Left forelimb (tissue), 1 donor: ENCODE results near the gene FOSL1.

Experiments used
- DNase-seq: peaks from one replicate; pipeline ENCODE4 v3.0.0-alpha.2; 2018; ENCODE audit warnings: low spot score

FOSL1 gene

DNA sequence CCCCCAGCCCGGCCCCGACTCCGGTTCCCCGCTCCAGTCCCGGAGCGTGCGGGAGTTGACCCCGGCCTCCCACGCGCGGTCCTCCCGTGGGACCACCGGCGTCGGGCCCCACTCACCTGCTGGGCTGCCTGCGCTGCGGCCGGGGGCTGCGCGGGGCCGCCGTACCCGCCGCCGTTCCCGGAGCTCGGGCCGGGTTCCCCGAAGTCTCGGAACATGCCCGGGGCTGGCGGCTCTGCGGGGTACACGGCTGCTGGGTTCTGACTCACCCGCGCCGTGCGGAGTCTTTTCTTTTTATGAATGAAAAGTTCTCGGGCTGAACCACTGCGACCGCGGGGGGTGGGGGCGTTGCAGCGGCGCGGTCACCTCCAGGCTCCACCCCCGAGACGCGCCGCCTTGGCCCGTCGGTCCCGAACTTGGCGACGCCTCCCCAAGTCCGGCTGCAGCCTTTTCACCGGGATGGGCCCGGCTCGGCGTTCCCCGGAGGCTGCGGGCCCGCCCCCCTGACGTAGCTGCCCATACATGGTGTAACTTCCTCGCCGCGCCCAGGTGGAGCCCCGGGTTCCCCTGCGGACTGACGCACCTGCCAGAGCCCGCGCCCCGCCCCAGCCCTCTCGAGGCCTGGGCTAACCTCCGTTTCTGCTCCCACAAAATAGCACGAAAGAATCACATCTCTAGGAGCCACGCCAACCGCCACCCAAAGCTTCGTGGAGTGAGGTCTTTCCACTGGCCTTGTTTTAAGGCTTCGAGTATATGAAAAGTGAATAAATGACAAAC, at the start of gene FOSL1:
Gene FOSL1 (minus strand): TSS at position 264 of the 774 bp plus-strand sequence. CDS start 49 bp downstream, at position 215.
- DNase-seq = no peak

DNA sequence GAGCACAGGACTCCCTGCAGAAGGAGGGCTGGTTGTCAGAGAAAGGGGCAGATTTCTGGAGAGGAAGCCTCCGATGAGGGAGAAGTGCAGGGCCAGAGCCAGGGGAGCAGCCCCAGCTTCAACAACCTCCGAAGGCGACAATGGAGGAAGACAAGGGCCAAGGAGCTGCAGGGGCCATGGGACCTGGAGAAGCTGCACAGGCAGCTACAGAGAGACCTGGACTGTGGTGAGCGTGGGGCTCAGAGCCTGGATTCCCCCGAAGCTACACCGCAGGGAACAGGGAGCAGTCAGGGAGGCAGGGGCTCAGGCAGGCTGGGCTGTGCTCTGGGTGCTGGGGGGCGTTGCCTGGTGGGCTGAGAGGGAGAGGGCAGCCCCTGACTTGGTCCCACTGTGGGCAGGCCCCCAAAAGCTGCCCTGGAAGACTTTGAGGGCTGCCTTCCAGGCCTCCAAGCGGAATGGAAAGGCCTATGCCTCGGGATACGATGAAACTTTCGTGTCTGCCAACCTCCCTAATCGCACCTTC, 47.5 kb upstream of the FOSL1 start:
- DNase-seq = no peak

DNA sequence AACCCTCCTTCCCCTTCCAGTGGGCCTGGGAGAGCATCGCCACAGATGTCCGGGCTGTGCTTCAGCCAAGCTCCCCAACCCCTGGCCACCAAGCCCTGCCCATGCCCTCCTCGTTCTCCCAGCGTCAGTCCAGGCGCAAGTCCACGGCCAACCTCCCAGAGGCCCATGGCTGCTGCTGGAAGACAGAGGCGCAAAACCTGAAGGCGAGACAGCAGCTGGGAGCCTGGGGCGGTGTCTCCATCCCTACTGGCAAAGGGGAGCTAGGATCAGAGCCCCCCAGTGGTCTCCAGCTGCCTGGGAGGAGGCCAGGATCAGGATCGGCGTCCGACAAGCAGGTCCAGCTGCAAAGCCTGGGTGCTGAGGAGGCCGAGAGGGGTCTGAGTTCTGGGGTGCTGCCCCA, 46.9 kb upstream of the FOSL1 start:
- DNase-seq = no peak

DNA sequence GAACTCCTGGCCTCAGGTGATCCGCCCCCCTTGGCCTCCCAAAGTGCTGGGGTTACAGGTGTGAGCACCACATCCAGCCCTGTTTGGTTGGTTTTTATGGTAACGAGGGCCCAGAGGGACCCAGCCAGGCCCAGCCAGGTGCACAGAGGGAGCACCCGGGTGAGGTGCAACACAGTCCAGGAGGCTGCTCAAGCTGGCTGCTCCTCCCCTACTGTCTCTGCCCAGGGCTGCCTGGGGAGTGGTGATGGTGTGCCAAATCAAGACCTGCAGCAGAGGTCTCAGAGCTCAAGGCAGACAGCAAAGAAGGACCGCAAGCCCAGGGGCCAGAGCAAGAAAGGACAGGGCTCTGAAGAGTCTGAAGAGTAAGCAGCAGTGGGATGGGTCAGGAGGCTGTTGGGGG, 46.5 kb upstream of the FOSL1 start:
- no peak for DNase-seq

DNA sequence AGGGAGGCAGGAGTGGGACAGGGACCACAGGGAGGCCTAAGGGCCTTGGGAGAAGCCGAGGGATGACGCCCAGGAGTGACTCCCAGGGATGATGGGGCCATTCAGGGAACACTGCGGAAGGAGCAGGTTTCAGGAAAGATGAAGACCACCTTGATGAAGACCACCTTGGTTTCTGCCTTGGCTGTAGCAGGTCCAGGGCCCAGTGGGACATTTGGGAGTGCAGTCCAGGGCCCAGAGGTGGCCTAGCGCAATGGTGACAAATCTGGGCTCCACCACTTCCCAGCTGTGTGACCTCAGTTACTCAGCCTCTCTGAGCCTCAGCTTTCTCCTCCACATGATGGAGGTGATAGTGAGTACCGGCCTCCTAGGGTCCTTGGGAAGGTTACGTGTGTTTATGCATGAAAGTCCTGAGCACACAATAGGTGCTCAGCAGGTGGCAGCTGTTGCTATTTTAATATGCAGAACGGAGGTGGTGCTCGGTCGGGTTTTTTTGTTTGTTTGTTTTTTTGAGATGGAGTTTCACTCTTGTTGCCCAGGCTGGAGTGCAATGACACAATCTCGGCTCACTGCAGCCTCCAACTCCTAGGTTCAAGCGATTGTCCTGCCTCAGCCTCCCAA, 45.9 kb upstream of the FOSL1 start:
- no peak for DNase-seq

DNA sequence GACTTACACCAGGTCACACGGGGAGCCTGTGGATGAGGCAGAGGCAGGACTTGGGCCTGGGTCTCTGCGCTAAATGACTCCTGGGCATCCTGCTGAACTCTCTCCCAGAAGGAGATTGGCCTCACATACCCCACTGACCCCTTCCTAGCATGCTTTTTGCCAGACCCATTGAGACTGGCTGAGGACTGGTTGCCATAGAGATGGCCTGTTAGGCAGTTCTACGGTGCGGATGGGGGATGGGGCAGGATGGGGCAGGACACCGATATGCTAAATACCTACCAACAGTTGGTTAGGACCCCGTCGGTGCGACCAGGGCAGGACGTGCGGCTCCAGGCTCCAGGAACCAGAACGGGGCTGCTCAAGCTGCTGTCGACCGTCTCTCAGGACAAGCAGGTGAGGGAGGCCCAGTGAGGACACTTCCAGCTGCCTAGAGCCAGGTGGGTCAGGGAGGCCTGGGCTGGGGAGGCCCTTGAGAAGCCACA, 45.3 kb upstream of the FOSL1 start, which contains the start of gene TSGA10IP:
Gene TSGA10IP (plus strand): TSS at position 51 of the 482 bp plus-strand sequence. CDS start 196 bp downstream, at position 247.
- no peak for DNase-seq

DNA sequence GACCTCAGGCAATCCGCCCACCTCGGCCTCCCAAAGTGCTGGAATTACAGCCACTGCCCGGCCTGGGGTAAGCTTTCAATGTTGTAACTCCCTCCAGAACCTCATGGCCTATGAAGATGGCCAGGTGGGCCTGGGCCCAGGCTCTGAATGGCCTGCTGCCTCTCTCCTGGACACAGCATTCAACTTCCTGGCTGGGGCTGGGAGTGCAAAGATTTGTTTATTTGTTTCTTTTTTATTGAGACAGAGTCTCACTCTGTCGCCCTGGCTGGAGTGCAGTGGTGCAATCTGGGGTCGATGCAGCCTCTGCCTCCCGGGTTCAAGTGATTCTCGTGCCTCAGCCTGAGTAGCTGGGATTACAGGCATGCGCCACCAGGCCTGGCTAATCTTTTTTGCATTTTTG, 44.6 kb upstream of the FOSL1 start:
- no peak for DNase-seq

DNA sequence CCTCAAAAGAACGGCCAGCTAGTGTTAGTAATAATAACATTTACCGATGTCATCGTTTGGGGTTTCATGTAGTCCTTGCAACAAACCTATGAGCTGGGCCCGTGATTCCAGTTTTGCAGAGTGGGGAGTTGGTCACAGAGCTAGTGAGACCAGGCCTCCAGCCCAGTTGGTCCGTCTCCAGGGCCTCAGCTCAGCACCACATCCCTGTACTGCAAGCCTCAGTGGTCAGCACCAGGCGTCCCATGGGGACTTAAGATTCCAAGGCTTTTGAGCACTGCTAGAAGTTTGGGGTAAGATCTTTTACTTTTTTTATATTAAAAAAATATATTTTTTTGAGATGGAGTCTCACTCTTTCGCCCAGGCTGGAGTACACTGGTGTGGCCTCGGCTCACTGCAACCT, 44.0 kb upstream of the FOSL1 start:
- DNase-seq = no peak

DNA sequence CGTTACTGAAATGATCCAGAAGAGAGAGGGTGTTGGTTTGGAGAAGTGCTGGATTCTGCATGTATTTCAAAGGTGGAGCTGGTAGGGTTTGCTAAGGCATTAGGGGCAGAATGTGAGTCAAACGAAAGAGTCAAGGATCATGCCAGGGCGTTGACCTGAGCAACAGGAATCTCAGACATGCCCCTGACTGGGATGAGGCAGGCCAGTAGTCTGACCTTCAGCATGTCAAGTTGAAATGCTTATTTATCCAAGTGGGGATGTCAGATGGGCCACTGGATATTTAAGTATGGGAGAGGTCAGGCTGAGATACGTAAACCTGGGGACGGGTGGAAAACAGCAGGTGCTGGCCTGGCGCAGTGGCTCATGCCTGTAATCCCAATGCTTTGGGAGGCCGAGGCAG, 42.3 kb upstream of the FOSL1 start:
- no peak for DNase-seq

DNA sequence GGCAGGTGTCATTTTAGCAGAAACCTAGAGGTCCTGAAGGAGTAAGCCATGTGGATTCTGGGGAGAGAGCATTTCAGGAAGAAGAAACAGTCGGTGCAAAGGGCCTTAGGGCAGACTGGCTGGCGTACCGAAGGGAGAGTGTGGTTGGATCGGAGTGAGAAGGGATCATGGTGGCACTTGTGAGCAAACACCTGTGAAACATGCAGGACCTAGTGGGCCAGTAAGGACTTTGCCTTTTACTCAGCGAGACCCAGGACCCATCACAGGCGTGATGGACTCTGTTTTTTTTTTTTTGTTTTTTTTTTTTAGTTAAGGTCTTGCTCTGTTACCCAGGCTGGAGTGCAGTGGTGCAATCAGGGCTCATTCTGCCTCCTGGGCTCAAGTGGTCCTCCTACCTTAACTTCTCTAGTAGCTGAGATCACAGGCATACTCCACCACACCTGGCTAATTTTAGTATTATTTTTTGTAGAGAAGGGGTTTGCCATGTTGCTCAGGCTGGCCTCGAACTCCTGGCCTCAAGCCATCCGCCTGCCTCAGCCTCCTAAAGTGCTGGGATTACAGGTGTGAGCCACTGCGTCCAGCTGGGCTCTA, 41.6 kb upstream of the FOSL1 start:
- DNase-seq = no peak

DNA sequence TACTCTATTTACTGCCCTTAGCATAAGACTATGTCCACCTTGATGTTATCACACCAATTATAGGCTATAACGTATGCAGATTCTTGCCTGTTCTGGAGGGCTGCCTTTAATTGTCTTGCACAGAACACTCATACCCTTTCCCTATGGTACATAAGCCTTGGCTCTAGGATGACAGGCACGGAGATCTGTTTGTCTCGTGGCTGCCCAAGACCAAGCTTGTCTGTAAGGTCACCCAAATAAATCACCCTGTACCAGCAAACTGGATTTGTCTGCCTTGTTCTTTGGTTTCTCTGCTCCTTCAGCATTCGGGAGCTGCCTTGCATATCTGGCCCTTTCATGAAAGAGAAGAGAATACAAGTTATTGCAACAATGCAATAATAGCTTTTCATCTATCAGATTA, 37.6 kb upstream of the FOSL1 start:
- DNase-seq = no peak

DNA sequence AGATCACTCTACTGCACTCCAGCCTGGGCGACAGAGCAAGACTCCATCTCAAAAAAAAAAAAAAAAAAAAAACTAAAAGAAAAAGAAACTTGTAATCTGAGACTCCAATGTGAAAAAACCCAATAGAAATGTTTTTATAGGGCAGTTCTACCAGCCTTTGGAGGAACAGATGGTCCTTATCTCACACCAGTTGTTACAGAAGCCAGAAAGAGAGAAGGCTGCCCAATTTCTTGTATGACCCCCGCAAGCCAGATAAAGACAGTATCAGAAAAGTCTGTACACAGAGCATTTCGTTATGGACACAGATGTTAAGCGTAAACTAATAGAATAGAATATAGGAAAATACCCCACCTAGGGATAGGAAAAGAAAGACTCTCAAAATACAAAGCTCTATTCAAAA, 33.8 kb upstream of the FOSL1 start:
- no peak for DNase-seq

DNA sequence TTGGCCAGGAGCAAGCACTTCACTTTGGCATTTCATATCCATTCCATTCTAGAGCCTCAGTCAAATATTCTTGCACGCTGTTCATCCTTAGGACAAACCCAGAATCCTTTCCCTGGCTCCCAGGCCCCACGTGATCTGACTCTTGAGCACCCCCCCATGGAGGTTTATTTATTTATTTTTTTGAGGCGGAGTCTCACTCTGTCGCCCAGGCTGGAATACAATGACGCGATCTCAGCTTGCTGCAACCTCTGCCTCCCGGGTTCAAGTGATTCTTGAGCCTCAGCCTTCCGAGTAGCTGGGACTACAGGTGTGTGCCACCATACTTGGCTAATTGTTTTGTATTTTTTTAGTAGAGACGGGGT, 32.4 kb upstream of the FOSL1 start:
- no peak for DNase-seq

DNA sequence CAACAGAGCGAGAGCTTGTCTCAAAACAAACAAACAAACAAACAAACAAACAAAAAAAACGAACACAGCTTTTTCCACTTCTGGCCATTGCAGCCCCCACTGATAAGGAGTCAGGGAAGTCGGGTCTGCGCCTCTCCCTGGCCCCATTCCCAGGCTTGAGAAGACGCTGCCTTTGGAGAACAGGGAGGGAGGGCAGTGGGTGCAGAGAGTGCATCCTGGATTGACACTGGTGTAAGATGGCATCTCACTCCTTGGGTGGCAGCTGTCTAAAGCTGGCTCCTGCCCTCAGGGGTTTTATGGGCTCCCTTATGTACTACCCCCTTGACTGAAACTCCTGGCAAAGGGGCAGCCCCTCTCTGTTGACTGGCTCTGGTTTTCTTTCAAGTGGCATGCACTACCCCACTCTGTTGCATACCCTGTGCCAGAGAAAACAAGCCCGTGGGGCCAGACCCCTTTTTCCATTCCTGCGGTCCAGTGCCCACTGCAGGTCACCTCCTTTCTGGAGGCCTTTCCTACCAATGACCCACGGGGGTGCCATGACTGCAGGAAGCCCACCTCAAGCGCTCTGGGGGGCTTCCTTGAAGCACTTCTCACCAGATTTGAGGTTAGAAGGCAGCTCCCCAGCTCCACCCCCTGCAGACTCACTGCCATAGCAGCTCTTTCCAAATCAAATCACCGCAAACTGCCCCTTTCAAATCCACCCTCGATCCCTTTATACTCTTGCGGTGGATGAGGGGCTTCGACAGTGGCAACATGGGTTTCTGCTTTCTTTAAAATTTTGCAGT, 31.8 kb upstream of the FOSL1 start:
- no peak for DNase-seq

DNA sequence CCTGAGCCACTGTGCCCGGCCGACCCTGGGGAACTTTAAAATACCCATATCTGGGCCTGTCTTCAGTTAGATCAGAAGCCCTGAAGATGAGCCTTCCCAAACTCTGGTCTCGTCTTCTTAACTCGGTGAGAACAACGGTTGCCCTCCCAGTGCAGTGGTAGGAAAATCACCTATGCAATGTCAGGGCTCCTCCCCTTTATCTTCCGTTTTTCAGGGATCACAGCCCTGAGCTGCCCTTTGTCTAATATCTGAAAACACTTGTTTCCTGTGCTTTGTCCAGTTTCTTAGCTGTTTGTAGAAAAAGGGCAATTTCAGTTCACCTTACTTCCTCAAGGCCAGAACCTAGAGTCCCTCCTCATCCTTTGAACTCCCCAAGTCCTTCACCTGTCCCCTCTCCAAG, 28.5 kb upstream of the FOSL1 start:
- DNase-seq = no peak

DNA sequence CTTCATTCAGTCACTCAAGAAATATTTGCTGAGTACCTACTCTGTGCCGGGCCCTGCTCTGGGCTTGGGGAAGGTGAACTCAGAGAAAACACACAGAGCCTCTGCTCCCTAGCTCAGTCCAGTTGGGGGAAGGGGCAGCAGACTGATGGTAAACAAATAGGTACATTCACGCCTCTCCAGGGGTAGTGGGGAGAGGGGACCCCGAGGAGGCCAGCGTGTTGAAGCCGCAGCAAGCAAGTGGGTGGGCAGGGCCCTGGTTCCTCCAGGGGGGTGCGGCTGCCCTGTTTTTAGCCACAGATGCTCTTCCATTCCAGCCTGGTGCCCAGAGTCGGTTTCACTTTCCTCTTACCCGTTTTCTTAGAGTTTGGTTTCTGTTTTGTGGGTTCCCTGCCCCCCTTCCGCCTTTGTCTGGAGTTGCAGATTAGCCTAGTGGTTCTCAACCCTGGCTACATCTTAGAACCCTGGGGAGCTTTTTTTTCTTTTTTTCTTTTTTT, 27.8 kb upstream of the FOSL1 start:
- DNase-seq = no peak

DNA sequence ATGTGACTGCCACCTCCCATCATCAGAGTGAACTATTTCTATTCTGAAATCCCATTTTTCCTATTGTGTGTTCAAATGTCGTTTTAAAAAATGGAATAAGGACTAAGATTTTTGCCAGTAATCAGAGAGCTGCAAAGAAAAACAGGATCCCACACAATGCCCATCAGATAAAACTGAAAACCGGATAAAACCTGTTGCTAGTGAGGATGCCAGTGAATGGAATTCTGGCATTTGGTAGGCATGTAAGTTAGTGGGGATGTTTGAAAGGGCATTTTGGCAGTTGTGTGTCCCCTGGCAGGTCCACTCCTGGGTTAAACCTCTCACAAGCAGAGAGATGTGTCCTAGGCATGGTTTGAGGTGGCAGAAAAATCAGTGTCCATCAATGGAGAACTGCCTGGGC, 25.2 kb upstream of the FOSL1 start:
- DNase-seq = no peak

DNA sequence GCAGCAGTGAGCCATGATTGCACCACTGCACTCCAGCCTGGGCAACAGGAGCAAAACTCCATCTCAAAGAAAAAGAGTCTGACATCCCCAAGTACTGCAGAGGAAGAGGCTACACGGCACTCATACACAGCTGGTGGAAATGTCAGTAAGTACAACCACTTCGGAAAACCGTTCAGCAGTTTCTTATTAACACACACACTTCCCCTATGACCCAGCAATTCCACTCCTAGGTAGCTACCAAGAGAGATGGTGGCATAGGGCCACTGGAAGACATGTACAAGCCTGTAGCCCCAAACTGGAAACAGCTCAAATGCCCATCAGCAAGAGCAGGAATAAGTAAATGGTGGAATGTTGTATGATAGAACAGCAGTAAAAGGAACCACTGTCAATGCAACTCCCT, 22.4 kb upstream of the FOSL1 start:
- no peak for DNase-seq

DNA sequence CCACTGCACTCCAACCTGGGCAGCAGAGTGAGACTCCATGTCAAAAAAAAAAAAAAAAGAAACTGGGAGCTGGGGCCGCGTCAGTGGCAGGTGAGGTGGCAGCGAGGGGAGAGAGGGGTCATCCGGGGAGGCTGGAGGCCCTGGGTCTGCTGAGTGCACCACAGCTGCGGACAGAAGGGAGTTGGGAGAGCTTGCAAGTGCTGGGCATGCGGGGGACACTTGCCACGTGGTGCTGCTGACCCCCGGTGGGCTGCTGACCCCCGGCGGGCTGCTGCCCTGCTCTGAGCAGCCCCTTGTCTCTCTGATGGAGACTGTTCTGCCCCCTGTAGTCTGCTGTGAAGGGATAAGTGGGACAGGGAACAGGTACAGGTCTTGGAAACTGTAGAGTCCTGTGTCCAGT, 21.7 kb upstream of the FOSL1 start:
- DNase-seq = no peak

DNA sequence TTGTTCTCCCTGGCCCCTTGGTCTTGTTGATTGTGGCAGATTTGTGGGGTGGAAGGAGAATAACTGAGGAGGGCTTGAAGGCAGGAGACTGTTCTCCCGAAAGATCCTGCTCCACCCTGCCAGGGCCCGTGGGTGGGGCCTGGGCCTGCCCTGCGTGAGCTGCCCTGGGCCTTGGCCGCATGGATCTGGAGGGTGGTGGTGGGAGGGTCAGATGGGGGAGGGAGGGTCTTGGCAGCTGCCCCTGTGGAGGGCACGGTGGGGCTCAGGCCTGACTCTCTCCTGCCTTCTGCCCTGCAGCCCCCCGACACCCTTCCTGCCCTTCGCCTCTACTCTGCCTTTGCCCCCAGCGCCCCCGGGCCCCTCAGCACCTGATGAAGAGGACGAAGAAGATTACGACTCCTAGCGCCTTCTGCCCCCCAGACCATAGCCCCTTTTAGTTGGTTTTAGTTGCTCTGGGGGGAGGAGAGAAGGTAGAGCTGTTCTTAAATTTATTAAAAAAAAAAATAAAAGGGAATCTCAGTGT, 20.9 kb upstream of the FOSL1 start:
- DNase-seq = no peak

DNA sequence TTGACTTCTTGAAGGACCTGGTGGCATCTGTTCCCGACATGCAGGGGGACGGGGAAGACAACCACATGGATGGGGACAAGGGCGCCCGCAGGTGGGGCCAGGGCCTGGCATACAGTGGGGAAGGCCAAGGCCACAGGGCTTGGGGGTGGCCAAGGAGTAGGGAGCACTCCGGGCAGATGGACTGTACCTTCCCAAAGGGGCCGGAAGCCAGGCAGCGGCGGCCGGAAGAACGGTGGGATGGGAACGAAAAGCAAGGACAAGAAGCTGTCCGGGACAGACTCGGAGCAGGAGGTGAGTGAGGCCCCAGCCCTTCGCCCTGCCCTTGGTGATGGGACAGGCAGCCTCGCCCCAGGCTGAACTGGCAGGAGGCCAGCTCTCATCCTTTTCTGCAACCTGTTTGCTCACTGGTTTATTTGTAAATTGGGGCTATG, 20.2 kb upstream of the FOSL1 start:
- no peak for DNase-seq
